Nephron progenitor cell (in vitro differentiated cells): ENCODE measurements around the gene CLP1.
"Not testable (repeated sequence)": the region's sequence is repeated elsewhere in the genome, so short reads cannot be mapped to it uniquely, and the experiment has no call there.

Experiments
- DNase-seq: peaks from one replicate; pipeline ENCODE4 v3.0.0; 2021
- H3K27ac Mint-ChIP-seq: 2 replicates; pipeline ENCODE4 v1.8.0; 2021; ENCODE audit warnings: mild to moderate bottlenecking, moderate library complexity, mixed read lengths
- H3K27me3 Mint-ChIP-seq: 2 replicates; pipeline ENCODE4 v1.8.0; 2021; ENCODE audit warnings: mild to moderate bottlenecking, low read depth, mixed read lengths; ENCODE audit not compliant: poor library complexity
- H3K36me3 Mint-ChIP-seq: 2 replicates; pipeline ENCODE4 v1.8.0; 2021; ENCODE audit warnings: low read depth, mixed read lengths
- H3K4me1 Mint-ChIP-seq: 2 replicates; pipeline ENCODE4 v1.8.0; 2021; ENCODE audit warnings: mixed read lengths
- H3K4me3 Mint-ChIP-seq: 2 replicates; pipeline ENCODE4 v1.8.0; 2021; ENCODE audit warnings: mild to moderate bottlenecking, moderate library complexity, mixed read lengths
- H3K9me3 Mint-ChIP-seq: 2 replicates; pipeline ENCODE4 v1.8.0; 2021; ENCODE audit warnings: mild to moderate bottlenecking, moderate library complexity, mixed read lengths
- TF ChIP-seq, protein P1 (sequence below): fragments of 200-600 bp; sonication (generic); IDR thresholded peaks from 2 replicates; pipeline ENCODE4 v1.5.0; 2021; ENCODE audit warnings: antibody characterized with exemption

The CLP1 gene

DNA sequence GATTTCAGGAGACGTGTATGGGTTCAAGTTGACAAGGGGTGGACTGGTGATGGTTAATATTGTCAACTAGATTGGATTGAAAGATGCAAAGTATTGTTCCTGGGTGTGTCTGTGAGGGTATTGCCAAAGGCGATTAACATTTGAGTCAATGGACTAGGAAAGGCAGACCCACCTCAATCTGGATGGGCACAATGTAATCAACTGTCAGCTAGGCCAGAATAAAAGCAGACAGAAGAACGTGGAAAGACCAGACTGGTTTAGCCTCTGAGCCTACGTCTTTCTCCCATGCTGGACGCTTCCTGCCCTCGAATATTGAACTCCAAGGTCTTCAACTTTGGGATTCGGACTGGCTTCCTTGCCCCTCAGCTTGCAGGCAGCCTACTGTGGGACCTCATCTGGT, 6.2 kb upstream of the CLP1 start:
- no peak overlapping the region for H3K27ac Mint-ChIP-seq
- peaks cover 5% of the 10 kb centered on the region for H3K27me3 Mint-ChIP-seq
- no peaks in the 10 kb centered on the region for H3K36me3 Mint-ChIP-seq
- H3K4me3 Mint-ChIP-seq: peak overlapping the region; percentile 79
- H3K4me1 Mint-ChIP-seq: peaks cover 65% of the 10 kb centered on the region
- TF ChIP-seq, protein P1, sequence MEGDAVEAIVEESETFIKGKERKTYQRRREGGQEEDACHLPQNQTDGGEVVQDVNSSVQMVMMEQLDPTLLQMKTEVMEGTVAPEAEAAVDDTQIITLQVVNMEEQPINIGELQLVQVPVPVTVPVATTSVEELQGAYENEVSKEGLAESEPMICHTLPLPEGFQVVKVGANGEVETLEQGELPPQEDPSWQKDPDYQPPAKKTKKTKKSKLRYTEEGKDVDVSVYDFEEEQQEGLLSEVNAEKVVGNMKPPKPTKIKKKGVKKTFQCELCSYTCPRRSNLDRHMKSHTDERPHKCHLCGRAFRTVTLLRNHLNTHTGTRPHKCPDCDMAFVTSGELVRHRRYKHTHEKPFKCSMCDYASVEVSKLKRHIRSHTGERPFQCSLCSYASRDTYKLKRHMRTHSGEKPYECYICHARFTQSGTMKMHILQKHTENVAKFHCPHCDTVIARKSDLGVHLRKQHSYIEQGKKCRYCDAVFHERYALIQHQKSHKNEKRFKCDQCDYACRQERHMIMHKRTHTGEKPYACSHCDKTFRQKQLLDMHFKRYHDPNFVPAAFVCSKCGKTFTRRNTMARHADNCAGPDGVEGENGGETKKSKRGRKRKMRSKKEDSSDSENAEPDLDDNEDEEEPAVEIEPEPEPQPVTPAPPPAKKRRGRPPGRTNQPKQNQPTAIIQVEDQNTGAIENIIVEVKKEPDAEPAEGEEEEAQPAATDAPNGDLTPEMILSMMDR: no peak
- no peak for DNase-seq
- H3K9me3 Mint-ChIP-seq: no peaks in the 10 kb centered on the region

DNA sequence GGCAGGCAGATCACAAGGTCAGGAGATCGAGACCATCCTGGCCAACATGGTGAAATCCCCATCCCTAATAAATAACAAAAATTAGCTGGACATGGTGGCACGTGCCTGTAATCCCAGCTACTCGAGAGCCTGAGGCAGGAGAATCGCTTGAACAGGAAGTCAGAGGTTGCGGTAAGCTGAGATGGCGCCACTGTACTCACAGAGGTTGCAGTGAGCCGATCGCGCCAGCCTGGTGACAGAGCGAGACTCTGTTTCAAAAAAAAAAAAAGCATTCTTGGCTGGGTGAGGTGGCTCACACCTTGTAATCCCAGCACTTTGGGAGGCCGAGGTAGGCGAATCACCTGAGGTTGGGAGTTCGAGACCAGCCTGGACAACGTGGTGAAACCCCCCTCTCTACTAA, 5.3 kb upstream of the CLP1 start:
- peaks cover 65% of the 10 kb centered on the region for H3K4me1 Mint-ChIP-seq
- not testable (repeated sequence) for H3K36me3 Mint-ChIP-seq, DNase-seq, H3K27ac Mint-ChIP-seq, H3K4me3 Mint-ChIP-seq, H3K27me3 Mint-ChIP-seq, H3K9me3 Mint-ChIP-seq

GRCh38 chr11:57652662-57653061, 4.9 kb upstream of the CLP1 start:
- DNase-seq: no peak
- H3K27ac Mint-ChIP-seq: peak overlapping the region; percentile 13

GRCh38 chr11:57653163-57653562, 4.4 kb upstream of the CLP1 start:
- Mint-ChIP-seq H3K27ac (peak overlapping the region; percentile 13), H3K9me3 (no peaks in the 10 kb centered on the region), H3K4me1 (peaks cover 65% of the 10 kb centered on the region), H3K4me3 (no peak overlapping the region), H3K36me3 (no peaks in the 10 kb centered on the region), H3K27me3 (peaks cover 11% of the 10 kb centered on the region)
- DNase-seq: no peak
- TF ChIP-seq, protein P1: no peak

More at GRCh38 chr11:57652662-57653061, 4.9 kb upstream of the CLP1 start:
- TF ChIP-seq, protein P1: no peak
- Mint-ChIP-seq H3K9me3 (no peaks in the 10 kb centered on the region), H3K27me3 (peaks cover 10% of the 10 kb centered on the region), H3K4me3 (no peak overlapping the region), H3K36me3 (no peaks in the 10 kb centered on the region), H3K4me1 (peaks cover 65% of the 10 kb centered on the region)

- Mint-ChIP-seq H3K27ac (peak overlapping the region; percentile 95), H3K9me3 (no peaks in the 10 kb centered on the region), H3K4me3 (peak overlapping the region; percentile 100)
Measured at GRCh38 chr11:57656885-57657193, 723 bp upstream of the CLP1 start.

DNA sequence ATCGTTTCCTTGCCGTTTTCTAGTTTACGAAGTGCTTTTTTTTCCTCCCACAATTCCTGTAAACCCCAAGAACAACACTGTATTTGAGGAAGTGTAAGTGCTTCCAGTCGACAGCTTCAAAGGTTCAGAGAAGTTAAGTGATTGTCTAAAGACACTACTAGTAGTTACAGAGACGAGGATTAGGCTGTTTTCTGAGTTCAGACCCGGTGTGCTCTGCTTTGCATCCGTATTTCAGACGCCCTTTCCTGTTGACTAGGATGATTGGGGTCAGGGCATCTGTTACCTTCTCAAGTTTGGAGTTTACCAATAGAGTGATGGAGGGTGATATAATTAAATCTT, 430 bp downstream of the CLP1 start:
- Mint-ChIP-seq H3K36me3 (peaks cover 31% of the 10 kb centered on the region), H3K27me3 (peaks cover 6% of the 10 kb centered on the region), H3K4me1 (peaks cover 29% of the 10 kb centered on the region), H3K27ac (peak overlapping the region; percentile 92), H3K9me3 (no peaks in the 10 kb centered on the region), H3K4me3 (peak overlapping the region; percentile 100)
- no peak for DNase-seq
- TF ChIP-seq, protein P1: no peak

More at GRCh38 chr11:57656885-57657193, 723 bp upstream of the CLP1 start:
- H3K4me1 Mint-ChIP-seq: peaks cover 33% of the 10 kb centered on the region
- TF ChIP-seq, protein P1: no peak
- no peak for DNase-seq
- H3K36me3 Mint-ChIP-seq: peaks cover 23% of the 10 kb centered on the region
- peaks cover 6% of the 10 kb centered on the region for H3K27me3 Mint-ChIP-seq
